C1 segment of cervical spinal cord (tissue), 14 donors: Measurements from ENCODE around the gene RPL31.

Experiments
- DNase-seq, 14 donors: peaks; one replicate each; lab custom pipeline; 2025; lab: John Stamatoyannopoulos, UW

Gene RPL31

DNA sequence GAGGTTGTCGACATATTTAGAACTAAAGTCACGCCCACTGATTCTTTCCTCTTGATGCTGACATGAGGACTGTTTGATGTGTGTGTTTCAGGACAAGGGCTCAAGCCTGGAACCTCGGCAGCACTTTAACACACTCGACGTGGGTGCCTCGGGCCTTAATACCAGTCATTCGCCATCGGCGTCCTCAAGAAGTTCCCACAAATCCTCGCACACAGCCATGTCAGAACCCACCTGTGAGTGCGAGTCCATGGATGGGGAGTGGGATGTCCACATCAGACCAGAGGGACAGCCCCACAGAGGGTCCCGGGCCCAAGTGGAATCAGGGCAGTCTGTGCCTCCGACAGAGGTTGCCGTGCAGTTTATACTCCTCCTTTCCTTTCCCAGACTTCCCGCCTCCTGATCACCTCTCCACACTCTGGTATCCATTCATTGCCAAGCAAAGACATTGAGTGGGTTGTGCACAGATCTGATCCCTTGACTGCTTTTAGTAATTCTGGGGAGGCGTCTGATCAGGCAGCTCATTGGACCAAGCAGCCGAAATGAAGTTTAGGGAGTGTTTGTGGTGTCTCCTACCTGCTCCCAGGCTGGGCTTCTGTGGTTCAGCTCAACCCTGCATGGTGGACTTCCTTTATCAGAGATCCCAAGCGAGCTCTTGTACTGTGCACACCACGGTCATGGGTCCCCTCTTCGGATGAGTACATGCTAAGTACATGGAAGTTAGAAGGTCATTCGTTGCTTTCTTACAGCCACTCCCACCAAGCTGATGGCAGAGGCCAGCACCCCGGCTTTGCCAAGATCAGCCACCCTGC is 27.2 kb upstream of the RPL31 start:
- DNase-seq: no peak

DNA sequence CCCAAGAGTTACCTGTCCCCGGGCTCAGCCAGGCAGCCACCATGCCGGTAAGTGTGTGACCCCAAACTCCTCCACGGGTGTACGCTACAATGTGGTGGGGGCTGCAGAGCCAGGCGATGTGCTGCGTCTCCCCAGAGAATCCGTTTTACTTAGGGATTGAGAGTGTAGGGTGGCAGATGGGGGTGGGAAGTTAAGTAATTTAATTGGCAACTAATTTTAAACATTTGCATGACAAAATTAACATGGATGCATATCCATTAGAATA is 26.6 kb upstream of the RPL31 start:
- DNase-seq: no peak

DNA sequence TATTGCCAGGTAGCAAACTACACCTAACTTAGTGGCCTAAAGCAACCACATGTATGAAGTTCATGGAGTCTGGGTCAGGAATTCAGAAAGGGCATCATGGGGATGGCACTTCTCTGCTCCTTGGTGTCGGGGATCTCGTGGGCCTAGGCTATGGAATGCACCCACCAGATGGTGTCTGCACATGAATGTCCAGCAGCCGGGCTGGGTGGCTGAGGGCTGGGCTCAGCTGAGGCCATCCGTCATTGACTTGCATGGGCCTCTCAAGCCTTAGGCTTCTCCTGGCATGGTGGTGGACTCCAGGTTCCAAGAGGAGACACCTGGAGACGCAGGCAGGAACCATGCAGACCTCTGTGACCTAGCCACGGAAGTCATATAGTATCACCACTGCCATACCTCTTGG is 26.0 kb upstream of the RPL31 start:
- DNase-seq: no peak

DNA sequence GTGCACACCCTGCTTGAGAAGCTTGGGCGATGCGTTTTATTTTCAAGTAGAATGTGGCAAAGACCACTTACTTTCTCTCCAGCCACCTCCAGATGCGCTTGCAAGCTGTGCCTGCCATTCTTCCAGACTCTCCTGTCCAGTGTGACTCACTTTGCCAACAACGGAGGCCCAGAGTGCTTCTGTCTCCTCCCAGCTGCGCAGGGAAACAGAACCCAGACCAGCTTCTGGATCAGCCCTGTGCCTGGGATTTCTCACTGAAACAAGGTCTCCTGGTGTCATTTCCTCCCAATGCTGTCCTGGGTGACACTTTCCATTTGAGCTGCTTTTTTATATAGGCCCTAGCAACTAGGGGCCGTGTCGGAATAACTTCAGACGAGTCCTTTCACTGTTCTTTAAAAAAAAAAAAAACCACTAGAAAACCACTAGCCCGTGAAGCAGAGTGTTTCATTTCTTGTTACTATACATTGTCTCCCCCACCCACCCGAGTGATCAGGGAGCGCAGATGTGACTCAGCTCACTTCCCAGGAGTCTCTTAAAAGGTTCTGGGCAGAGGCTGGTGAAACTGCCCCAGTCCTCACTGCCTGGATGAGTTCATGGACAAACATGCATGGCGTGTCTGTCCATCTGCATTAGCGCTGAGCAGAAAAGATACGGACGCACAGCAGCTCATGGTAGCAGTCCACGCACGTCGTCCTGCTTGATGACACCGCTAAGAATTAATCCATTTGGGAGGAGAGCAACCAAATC is 25.3 kb upstream of the RPL31 start:
- no peak for DNase-seq

DNA sequence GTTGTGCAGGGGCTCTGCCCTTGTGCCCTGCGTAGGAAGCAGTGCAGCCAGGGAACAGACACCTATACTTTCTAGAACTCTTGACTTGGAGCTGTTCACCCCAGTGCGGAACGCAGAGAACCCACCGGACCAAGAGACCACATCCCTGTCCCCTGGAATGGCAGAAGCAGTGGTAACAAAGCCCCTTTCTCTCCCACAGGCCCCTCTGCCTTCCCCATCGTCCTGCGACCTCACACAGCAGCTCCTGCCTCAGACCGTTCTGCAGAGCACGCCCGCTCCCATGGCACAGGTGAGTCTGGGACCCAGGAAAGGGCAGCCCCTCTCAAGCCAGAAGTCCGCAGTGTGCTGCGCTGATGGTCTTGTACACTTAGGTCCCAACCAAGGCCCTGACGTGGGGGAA is 24.6 kb upstream of the RPL31 start:
- DNase-seq: no peak

DNA sequence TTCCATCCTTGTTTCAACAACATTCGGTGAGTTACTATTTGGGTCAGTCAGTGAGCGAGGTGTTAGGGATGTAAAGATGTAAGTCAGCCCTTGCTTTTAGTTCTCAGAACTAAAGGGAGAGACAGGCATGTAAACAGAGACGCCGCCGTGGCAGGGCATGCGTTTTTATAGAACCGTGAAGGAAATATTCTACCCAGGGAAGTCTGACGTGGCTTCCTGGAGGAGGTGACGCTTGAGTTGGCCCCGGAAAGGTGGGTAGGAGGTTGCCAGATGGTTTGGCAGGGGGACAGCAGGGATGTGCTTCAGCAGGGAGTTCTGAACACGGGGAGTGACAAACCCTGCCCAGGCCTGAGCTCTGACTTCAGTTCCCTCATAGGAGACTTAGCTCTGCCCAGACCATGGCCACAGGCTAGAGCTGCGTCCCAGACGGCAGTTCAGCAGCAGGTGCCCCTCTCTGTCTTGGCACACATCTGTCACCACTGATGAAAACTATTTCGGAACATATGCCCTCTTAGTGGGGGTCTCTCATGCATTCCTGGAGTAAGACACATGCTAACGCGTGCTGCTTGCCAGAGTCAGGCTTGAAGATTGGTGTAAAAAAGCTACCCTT is 23.4 kb upstream of the RPL31 start:
- DNase-seq: peak in 2 of 14 donors; percentile 13 to 54

DNA sequence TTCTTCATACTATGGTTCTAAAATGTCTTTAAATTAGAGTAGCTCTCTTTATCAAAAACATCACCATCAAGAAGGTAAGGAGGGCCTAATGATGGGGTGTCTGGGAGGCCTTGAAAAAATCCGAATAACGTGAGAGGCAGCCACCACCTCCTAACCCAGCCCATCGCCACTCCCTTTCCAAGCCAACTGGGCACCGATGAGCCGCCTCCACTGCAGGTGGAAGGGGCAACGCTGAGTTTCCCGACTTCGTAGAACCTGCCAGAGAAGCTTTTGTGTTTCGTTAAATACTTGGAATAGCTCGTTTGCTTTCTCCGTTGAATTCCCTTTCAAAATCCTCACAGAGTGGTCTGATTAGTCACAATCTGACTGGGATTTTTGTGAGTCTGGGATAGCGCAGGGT is 22.0 kb upstream of the RPL31 start:
- no peak for DNase-seq

DNA sequence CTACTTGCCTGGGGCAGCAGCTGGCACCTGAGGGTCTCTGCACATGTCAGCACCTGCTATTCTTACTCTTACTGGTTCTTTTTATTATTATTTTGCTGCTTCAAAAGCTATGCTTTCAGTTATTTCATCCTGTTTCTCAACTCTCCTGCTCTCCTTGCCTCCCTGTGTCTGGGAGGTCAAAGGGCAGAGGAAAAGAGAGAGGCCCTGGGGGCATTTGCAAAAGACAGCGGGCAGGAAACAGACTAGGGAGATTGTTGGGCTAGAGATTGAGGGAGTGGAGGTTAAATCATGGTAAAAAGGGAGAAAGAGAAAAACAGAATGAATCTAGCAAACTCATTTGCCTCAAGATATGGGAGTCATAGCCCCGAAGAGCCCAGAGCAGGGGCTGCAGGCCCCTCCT is 21.1 kb upstream of the RPL31 start:
- no peak for DNase-seq

DNA sequence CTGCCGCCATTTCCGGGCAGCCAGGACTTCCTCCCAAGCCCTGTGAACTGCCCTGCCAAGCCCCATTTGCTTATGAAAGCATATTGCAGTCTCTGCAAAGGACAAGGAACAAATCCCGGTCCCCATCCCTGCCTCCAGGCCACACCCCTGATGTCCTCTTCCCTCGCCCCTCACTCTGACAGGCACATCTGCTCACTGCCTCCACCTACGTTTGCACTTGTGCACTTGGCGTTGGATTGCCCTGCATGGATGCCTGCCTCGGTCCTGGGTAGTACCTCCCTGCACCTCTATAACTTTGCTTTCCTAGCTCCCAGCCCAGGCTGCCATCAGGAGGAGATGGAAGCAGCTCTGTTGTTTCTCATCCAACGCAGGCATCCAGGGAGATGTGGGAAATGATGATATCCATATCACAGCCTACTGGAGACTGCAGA is 19.6 kb upstream of the RPL31 start:
- DNase-seq: no peak

DNA sequence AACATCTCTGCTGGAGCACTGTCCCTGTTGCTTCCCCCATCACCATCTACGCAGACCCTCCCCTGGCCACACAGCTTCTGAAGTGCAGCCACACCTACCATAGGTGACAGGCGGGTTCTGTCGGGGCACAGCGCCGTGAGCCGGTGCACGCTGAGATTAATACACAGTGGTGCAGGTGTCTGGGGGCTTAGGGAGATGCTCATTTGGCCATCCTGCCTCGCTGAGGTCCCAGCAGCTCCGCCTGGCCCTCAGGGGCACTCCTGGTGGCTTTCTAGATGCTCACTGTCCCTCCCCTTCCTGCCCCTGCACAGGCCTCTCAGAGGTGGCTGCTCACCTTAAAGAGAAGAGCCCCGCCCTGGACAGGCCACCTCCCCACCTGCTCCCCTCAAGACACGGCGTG is 18.9 kb upstream of the RPL31 start:
- DNase-seq: no peak

DNA sequence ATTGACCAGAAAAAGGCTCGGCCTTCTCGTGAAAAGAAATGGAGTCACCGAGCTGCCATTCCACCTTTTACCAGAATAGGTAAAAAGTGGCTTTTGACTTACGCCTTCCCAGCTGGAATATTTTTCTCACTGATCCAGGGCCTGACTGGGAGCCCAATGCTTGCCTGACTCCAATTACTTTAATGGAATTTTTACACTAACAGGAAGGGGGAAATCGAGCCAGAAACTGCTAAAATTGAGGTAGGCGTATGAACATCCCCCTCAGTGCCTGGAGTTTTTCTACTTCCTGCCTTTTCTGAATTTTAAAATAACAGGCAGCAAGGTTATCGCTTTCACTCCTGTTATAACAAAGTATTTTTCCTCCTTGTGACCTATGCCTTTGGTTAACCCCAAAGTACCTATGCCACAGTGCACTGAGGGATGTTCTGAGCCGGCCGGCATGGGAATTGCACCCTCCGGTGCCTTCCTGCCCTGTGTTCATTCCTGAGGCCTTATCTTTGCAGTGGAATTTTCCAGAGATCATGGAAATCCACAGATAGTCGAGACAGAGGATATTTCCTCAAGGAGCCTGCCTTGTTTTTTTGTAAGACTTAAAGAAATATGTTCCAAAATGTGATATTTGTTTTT is 18.3 kb upstream of the RPL31 start:
- DNase-seq: no peak

DNA sequence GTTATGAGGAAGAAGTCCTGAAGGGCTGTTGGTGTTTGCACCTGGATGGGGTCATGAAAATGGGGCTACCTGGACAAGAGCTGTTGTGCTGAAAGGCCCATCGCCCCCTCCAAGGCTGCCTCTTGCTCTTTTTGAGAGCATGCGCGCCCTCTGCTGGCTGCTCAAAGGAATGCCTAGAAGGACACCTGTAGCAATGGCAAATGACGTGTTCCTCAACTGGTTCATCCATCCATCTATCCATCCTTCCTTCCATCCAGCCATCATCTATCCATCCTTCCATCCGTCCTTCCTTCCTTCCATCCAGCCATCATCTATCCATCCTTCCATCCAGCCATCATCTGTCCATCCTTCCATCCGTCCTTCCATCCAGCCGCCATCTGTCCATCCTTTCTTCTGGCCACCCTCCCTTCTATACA is 17.2 kb upstream of the RPL31 start:
- peak in 9 of 14 donors; percentile 5 to 49 (median 33) for DNase-seq

DNA sequence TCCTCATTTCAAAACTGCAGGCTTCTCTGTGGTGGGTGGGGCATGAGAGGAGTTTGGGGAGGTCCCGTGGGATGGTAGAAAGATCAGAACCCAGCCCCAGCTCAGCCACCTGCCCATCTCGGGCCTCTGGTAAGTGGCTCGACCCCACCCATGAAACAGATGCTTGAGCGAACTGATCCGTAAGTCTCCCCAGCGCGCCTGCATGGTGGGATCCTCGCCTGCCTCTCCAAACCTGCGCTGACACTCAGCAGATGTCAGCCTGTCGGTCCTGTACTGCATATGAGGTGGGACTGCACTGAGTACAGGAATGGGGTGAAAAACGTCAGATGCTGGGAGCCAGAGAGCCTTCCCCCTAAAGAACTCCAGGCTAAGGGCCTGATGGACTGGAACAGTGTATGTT is 15.9 kb upstream of the RPL31 start:
- no peak for DNase-seq

DNA sequence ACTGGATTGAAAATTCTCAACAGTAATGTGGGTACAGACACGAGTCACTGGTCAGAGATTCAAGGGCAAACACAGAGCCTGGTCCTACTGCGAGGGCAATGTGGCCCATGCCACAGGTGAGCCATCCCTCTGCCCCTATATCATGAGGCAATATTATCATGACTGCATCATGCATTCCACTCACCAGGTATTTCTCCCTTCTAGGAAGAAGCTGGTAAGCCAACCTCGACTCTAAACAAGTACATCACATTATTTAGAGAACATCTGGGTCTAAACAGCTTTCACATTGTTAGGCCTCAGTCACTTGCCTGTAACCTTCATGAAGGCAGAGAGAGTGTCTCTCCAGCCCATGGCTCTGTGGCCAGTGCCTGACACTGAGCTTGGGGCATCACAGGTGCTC is 14.6 kb upstream of the RPL31 start:
- DNase-seq: no peak

DNA sequence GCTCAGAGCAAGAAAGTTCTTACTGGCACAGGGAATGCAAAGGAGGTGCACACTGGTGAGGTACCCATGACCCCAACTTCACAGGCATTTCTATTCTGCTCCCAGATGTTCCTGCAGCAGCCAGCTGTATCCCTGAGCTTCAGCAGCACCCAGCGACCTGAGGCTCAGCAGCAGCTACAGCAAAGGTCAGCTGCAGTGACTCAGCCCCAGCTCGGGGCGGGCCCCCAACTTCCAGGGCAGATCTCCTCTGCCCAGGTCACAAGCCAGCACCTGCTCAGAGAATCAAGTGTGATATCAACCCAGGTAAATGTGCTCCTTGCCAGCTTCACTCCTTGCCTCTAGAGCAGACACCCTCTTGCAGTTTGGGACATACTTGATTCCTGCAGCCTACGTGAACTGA is 14.1 kb upstream of the RPL31 start:
- no peak for DNase-seq

DNA sequence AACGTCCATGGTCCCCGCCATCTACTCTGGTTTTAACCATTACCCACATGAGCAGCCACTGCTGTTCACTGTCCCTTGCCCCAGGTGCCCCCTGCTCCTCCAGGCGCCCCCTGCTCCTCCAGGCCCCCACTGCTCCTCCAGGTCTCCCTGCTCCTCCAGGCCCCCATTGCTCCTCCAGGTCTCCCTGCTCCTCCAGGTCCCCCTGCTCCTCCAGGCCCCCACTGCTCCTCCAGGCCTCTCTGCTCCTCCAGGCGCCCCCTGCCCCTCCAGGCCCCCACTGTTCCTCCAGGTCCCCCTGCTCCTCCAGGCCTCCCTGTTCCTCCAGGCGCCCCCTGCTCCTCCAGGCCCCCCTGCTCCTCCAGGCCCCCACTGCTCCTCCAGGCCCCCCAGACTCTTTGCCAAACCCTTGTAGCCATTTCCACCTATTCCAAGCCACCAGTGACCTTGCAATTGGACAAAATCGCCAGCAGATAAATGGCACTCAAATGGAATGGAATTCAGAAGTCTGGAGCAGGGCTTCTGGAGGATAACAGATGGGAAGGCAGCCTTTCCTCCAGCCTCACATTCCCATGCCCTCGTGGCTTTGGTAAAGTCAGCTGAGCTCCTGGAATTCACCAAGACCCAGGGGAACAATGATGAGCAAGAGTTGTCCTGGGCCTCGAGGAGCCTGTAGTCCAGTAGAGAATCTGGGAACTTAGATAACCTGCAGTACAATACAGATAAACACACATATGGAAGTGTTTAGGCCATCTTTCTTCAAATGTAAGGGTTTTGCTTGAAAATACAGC is 13.3 kb upstream of the RPL31 start:
- DNase-seq: no peak

DNA sequence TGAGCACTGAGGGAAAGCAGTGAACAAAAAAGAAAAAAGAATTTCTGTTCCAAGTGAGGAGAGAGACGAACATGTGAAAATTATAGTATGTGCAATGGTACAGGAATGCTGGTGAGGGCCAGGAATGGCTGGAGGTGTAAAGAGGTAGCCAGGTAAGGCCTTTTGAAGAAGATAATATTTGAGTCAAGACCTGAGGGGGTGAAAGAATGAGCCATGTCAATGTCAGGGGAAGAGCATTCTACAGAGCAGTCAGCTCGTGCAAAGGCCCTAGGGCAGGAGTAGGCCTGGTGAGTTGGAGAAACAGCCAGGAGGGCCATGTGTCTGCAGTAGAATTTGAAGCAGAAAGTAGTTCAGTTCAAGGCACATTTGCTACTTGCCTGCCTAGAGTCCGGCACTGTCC is 12.4 kb upstream of the RPL31 start:
- no peak for DNase-seq

DNA sequence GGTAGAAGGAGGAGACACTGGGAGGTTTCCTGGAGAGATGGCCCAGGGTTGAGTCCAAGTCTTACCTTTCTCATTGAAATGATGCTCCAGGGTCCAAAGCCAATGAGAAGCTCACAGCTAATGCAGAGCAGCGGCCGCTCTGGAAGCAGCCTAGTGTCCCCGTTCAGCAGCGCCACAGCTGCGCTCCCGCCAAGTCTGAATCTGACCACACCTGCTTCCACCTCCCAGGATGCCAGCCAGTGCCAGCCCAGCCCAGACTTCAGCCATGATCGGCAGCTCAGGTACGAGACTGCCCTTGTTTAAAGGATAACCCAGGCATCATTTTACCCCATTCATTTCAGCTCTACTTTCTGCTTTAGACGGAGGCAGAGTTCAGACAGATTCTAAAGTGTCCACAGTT is 11.9 kb upstream of the RPL31 start:
- no peak for DNase-seq

DNA sequence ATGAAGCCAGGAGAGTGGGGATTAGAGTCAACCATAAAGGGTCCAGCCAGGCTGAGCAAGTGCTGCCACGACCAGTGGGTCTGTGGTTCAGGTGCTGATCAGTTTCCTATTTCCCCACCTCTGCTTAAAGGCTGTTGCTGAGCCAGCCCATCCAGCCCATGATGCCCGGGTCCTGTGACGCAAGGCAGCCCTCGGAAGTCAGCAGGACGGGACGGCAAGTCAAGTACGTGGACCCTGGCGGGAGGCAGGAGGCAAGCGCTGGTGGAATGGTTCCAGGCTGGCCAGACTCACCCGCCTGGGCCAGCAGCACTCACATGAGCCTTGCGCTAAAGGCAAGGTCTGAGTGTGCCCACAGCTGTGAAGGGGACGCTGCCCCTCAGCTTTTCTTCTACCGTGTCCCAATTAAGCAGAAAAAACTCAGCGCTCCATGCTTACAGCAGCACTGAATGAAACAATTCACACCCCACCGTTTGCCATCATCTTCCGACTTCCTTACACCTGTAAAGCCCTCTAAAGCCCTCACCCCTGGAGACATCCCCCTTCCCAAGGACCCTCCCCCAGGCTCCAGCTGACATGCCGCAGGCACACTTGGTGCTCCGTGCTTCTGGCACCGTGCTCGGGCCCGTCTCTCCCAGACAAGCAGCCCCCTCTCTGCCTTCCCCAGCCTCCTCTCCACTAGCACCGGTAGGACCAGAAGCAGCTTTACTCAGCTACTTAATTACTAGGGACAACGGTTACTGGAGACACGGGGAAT is 11.3 kb upstream of the RPL31 start:
- DNase-seq: no peak

DNA sequence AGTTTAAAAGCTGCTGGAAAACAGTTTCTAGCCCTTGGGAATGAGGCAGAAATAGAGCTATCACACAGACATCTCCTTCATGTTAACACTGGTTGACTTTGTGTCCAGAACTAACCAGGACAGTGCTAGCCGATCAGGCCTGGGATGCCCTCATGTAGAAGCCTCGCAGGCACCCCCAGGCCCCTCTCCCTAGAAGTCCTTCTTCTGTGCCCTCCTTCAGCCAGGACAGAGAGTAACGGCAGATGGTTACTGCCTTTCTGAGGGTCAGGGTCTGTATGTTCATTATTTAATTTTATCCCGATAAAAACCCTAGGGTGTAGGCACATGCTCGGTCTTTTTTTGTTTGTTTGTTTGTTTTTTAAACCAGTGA is 10.7 kb upstream of the RPL31 start:
- DNase-seq: no peak

DNA sequence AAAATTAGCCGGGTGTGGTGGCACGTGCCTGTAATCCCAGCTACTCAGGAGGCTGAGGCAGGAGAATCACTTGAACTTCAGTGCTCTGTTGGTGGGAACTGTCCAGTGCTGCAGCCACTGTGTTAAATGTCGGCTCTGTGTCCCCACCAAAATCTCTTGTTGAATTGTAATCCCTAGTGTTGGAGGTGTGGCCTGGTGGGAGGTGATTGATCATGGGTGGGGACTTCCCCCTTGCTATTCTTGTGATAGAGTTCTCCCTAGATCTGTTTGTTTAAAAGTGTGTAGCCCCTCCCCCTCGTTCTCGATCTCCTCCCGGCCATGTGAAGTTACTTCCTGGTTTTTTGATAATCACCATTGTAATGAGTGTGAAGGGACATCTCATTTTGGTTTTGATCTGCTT is 9.8 kb upstream of the RPL31 start:
- no peak for DNase-seq
